Measurements from ENCODE around the gene BRIP1.

BRIP1 gene

DNA sequence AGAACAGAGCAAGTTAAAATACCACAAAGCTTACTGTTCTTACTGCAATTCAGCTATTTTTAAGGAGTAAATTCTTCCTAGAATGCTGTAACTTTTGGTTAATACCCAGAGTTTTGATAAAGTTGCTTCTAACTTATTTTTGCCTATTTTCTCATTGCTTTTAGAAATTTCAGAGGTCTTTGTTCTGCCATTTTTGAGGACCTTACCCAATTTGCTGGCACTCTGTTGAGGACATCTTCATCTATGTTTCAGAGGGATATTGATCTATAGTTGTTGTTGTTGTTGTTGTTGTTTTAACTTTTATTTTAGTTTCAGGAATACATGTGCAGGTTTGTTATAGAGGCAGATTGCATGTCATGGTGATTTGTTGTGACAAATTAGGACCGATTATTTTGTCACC lies 161.3 kb downstream of the BRIP1 start:
- Histone ChIP-seq H3K9me3 (ENCODE audit: control insufficient read depth, insufficient read depth, low read length) (peaks cover 46% of the 10 kb centered on the region), H3K4me1 (ENCODE audit: insufficient read depth, low read length) (no peaks in the 10 kb centered on the region), H3K36me3 (ENCODE audit: insufficient read depth, low read length) (peaks cover 4% of the 10 kb centered on the region; the same call in 1 of the 2 replicates), H3K9ac (ENCODE audit: low read depth, low read length) (no peak overlapping the region)

GRCh38 chr17:61701334-61701733 lies 162.0 kb downstream of the BRIP1 start:
- peaks cover 4% of the 10 kb centered on the region; the same call in 1 of the 2 replicates for H3K36me3 ChIP-seq (ENCODE audit: insufficient read depth, low read length)
- H3K9ac ChIP-seq (ENCODE audit: low read depth, low read length), result no peak overlapping the region
- peaks cover 46% of the 10 kb centered on the region for H3K9me3 ChIP-seq (ENCODE audit: control insufficient read depth, insufficient read depth, low read length)
- H3K4me1 ChIP-seq (ENCODE audit: insufficient read depth, low read length), result no peaks in the 10 kb centered on the region

DNA sequence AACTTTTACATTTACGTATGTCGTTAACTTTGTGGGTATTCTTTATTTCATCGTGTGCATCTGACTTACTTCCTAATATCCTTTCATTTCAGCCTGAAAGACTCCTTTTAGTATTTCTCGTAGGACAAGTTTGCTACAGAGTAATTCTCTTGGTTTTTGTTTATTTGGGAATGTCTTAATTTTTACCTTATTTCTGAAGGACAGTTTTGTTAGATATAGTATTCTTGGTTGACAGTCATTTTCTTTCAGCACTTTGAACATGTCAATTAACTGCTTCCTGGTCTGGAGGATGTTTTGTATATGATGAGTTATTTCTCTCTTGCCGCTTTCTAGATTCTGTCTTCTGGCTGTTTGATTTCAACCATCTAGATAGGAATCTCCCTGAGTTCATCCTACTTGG lies 163.1 kb downstream of the BRIP1 start:
- H3K9me3 ChIP-seq (ENCODE audit: control insufficient read depth, insufficient read depth, low read length), result peaks cover 46% of the 10 kb centered on the region

DNA sequence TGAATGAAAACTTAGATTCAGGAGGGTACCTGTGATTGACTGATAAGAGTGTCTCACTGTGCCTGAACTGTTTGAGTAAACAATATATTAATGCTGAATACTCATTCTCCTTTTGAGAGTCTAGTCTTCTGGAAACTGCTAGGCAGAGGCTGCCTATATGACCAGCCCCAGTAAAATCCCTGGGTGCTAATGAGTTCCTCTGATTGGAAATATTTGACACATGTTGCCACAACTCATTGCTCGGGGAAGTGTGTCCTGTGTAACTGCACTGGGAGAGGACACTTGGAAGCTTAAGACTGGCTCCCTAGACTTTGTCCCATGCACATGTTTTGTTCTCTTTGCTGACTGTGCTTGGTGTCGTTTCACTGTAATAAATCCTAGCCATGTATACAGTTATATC lies 163.6 kb downstream of the BRIP1 start:
- H3K4me1 ChIP-seq (ENCODE audit: insufficient read depth, low read length), result no peaks in the 10 kb centered on the region
- no peak overlapping the region for H3K9ac ChIP-seq (ENCODE audit: low read depth, low read length)
- H3K36me3 ChIP-seq (ENCODE audit: insufficient read depth, low read length), result peaks cover 4% of the 10 kb centered on the region; the same call in 1 of the 2 replicates
- H3K9me3 ChIP-seq (ENCODE audit: control insufficient read depth, insufficient read depth, low read length), result peaks cover 46% of the 10 kb centered on the region

More for the DNA sequence above, 163.1 kb downstream of the BRIP1 start:
- peaks cover 4% of the 10 kb centered on the region; the same call in 1 of the 2 replicates for H3K36me3 ChIP-seq (ENCODE audit: insufficient read depth, low read length)
- H3K4me1 ChIP-seq (ENCODE audit: insufficient read depth, low read length), result no peaks in the 10 kb centered on the region
- H3K9ac ChIP-seq (ENCODE audit: low read depth, low read length), result no peak overlapping the region

DNA sequence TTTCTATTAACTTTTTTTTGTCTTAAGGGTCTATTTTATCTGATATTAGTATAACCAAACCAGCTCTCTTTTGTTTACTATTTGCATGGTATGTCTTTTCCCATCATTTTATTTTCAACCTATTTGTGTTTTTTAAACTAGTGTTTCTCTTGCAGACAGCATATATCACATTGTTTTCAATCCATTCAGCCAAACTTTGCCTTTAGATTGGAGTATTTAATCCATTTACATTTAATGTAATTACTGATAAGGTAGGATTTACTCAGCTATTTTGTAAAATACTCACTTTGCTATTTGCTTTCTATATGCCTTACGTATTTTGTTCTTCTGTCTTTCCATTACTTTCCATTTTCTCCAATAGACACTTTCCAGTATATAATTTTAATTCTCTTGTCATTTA lies 164.3 kb downstream of the BRIP1 start:
- peaks cover 46% of the 10 kb centered on the region for H3K9me3 ChIP-seq (ENCODE audit: control insufficient read depth, insufficient read depth, low read length)
- H3K36me3 ChIP-seq (ENCODE audit: insufficient read depth, low read length), result peaks cover 4% of the 10 kb centered on the region; the same call in 1 of the 2 replicates
- no peaks in the 10 kb centered on the region for H3K4me1 ChIP-seq (ENCODE audit: insufficient read depth, low read length)
- no peak overlapping the region for H3K9ac ChIP-seq (ENCODE audit: low read depth, low read length)

- H3K36me3 ChIP-seq (ENCODE audit: insufficient read depth, low read length), result peaks cover 4% of the 10 kb centered on the region; the same call in 1 of the 2 replicates
- no peaks in the 10 kb centered on the region for H3K4me1 ChIP-seq (ENCODE audit: insufficient read depth, low read length)
- H3K9ac ChIP-seq (ENCODE audit: low read depth, low read length), result no peak overlapping the region
- peaks cover 39% of the 10 kb centered on the region for H3K9me3 ChIP-seq (ENCODE audit: control insufficient read depth, insufficient read depth, low read length)
These were observed 165.1 kb downstream of the BRIP1 start for GRCh38 chr17:61698244-61698643.

- no peaks in the 10 kb centered on the region for H3K4me1 ChIP-seq (ENCODE audit: insufficient read depth, low read length)
- H3K9me3 ChIP-seq (ENCODE audit: control insufficient read depth, insufficient read depth, low read length), result peaks cover 26% of the 10 kb centered on the region
- H3K36me3 ChIP-seq (ENCODE audit: insufficient read depth, low read length), result peaks cover 4% of the 10 kb centered on the region; the same call in 1 of the 2 replicates
- H3K9ac ChIP-seq (ENCODE audit: low read depth, low read length), result no peak overlapping the region
These were observed 167.5 kb downstream of the BRIP1 start for GRCh38 chr17:61695779-61696337.

GRCh38 chr17:61694095-61694494 lies 169.2 kb downstream of the BRIP1 start:
- no peaks in the 10 kb centered on the region for H3K4me1 ChIP-seq (ENCODE audit: insufficient read depth, low read length)
- peaks cover 10% of the 10 kb centered on the region for H3K36me3 ChIP-seq (ENCODE audit: insufficient read depth, low read length)
- peaks cover 12% of the 10 kb centered on the region for H3K9me3 ChIP-seq (ENCODE audit: control insufficient read depth, insufficient read depth, low read length)
- H3K9ac ChIP-seq (ENCODE audit: low read depth, low read length), result no peak overlapping the region

DNA sequence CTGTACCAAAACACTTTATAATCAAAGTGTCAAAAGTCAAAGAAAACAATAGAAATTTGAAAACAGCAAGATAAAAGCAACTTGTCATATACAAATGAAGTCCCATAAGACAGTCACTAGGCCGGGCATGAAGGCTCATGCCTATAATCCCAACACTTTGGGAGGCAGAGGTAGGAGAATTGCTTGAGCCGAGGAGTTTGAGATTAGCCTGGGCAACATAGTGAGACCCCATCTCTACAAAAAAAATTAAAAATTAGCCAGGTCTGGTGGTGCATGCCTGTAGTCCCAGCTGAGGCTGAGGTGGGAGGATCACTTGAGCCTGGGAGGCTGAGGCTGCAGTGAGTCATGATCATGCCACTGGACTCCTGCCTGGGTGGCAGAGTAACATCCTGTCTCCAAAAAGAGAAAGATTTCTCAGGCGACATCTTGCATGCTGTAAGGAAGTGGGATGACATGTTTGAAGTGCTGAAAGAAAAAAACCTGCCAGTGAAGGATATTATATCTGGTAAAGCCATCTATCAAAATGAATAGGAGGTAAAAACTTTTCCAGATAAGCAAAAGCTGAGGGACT lies 173.6 kb downstream of the BRIP1 start:
- no peaks in the 10 kb centered on the region for H3K9me3 ChIP-seq (ENCODE audit: control insufficient read depth, insufficient read depth, low read length)
- H3K9ac ChIP-seq (ENCODE audit: low read depth, low read length), result no peak overlapping the region
- no peaks in the 10 kb centered on the region for H3K4me1 ChIP-seq (ENCODE audit: insufficient read depth, low read length)
- peaks cover 6% of the 10 kb centered on the region for H3K36me3 ChIP-seq (ENCODE audit: insufficient read depth, low read length)

GRCh38 chr17:61687769-61688168 lies 175.6 kb downstream of the BRIP1 start:
- no peaks in the 10 kb centered on the region for H3K4me1 ChIP-seq (ENCODE audit: insufficient read depth, low read length)
- H3K36me3 ChIP-seq (ENCODE audit: insufficient read depth, low read length), result peaks cover 6% of the 10 kb centered on the region
- no peaks in the 10 kb centered on the region for H3K9me3 ChIP-seq (ENCODE audit: control insufficient read depth, insufficient read depth, low read length)
- no peak overlapping the region for H3K9ac ChIP-seq (ENCODE audit: low read depth, low read length)

- peaks cover 6% of the 10 kb centered on the region for H3K36me3 ChIP-seq (ENCODE audit: insufficient read depth, low read length)
These were observed 177.2 kb downstream of the BRIP1 start for GRCh38 chr17:61686113-61686512.

GRCh38 chr17:61684818-61685217 lies 178.5 kb downstream of the BRIP1 start:
- Histone ChIP-seq H3K9me3 (ENCODE audit: control insufficient read depth, insufficient read depth, low read length) (no peaks in the 10 kb centered on the region), H3K36me3 (ENCODE audit: insufficient read depth, low read length) (peaks cover 4% of the 10 kb centered on the region), H3K4me1 (ENCODE audit: insufficient read depth, low read length) (no peaks in the 10 kb centered on the region), H3K9ac (ENCODE audit: low read depth, low read length) (no peak overlapping the region)

More at GRCh38 chr17:61686113-61686512, 177.2 kb downstream of the BRIP1 start:
- no peaks in the 10 kb centered on the region for H3K4me1 ChIP-seq (ENCODE audit: insufficient read depth, low read length)
- H3K9me3 ChIP-seq (ENCODE audit: control insufficient read depth, insufficient read depth, low read length), result no peaks in the 10 kb centered on the region
- no peak overlapping the region for H3K9ac ChIP-seq (ENCODE audit: low read depth, low read length)

GRCh38 chr17:61684172-61684571 lies 179.2 kb downstream of the BRIP1 start:
- H3K9me3 ChIP-seq (ENCODE audit: control insufficient read depth, insufficient read depth, low read length), result no peaks in the 10 kb centered on the region
- H3K4me1 ChIP-seq (ENCODE audit: insufficient read depth, low read length), result no peaks in the 10 kb centered on the region
- H3K36me3 ChIP-seq (ENCODE audit: insufficient read depth, low read length), result no peaks in the 10 kb centered on the region; the same call in 1 of the 2 replicates
- no peak overlapping the region for H3K9ac ChIP-seq (ENCODE audit: low read depth, low read length)

- no peaks in the 10 kb centered on the region; the same call in 1 of the 2 replicates for H3K36me3 ChIP-seq (ENCODE audit: insufficient read depth, low read length)
- no peaks in the 10 kb centered on the region for H3K9me3 ChIP-seq (ENCODE audit: control insufficient read depth, insufficient read depth, low read length)
- no peaks in the 10 kb centered on the region for H3K4me1 ChIP-seq (ENCODE audit: insufficient read depth, low read length)
- H3K9ac ChIP-seq (ENCODE audit: low read depth, low read length), result no peak overlapping the region
These were observed 179.9 kb downstream of the BRIP1 start for GRCh38 chr17:61683466-61683865.

- Histone ChIP-seq H3K4me1 (ENCODE audit: insufficient read depth, low read length) (no peaks in the 10 kb centered on the region), H3K9me3 (ENCODE audit: control insufficient read depth, insufficient read depth, low read length) (no peaks in the 10 kb centered on the region), H3K9ac (ENCODE audit: low read depth, low read length) (no peak overlapping the region), H3K36me3 (ENCODE audit: insufficient read depth, low read length) (no peaks in the 10 kb centered on the region)
These were observed 182.4 kb downstream of the BRIP1 start for GRCh38 chr17:61680921-61681320.

All from ES-I3 (cell line).